ENCODE data around the gene HARS1.
"Not testable (repeated sequence)": the region's sequence is repeated elsewhere in the genome, so short reads cannot be mapped to it uniquely, and the experiment has no call there.

The HARS1 gene

DNA sequence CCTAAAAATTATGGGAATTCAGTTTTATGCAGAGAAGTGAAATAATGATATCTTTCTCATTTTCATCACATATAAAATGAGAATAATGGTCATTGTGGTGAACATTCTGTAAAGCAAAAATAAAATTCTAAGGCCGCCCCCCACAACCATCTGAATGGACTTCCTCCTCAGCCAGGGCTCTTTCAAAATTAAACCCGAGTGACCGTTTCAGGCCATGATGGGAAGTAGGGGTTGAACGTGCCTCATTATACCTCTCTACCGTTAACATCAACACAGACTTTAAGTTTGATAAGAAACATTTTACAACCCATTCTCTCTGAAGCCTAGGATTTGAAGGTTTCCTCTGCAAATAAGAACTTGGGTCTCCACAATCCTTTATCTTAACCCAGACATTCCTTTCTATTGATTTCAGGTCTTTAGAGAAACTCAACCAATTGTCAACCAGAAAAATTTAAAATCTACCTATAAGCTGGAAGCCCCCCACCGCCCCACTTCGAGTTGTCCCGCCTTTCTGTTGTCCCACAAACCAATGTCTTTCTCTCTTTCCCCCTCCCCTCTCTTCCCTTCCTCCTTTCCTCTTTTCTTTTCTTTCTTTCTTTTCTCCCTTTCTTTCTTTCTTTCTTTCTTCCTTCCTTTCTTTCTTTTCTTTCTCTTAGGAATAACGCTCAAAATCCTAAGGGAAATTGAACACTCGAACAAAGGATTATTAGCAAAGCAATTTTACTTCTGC lies 53.6 kb downstream of the HARS1 start:
- in situ Hi-C loops (cut with HindIII; ENCODE audit: low pct_ligation_motif_present, low pct_unique_long_range_greater_than_20kb, low sequenced_read_pairs): no loop called here
- no peak for DNase-seq

DNA sequence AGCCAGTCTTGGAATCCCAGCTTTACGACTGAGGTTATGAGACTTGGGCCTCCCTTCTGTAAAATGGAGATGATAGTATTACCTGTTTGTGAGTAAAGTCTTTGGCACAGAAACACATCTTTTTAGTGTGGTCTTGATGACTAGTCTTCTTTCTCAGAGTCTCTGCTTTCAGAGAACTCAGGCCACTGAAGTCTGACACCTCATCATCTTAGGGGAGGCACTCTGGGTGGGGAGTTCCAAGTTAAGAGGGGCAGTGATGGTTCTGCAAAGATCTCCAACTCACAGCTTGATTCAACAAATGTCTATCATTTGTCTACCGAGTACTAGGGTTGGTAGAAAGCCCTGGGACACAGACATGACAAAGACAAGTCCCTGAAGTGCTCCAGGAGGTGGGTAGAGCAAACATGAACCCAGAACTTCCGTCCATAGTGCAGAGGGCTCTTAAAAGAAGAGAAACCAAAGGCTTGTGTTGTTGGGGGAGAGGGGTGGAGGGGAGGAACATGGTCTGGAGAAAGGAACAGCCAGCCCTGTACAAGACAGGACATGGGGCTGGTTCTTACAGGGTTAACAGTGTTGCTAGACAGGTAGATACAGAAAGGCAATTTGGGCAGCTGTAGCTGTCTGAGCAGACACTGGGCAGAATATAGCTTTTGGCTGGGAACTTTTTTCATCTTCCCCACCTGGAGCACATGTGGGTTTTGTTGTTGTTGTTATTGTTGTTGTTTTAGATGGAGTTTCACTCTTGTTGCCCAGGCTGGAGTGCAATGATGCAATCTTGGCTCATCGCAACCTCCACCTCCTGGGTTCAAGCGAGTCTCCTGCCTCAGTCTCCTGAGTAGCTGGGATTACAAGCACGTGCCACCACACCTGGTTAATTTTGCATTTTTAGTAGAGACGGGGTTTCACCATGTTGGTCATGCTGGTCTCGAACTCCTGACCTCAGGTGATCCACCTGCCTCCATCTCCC lies 55.6 kb downstream of the HARS1 start:
- in situ Hi-C loops (cut with HindIII; ENCODE audit: low pct_ligation_motif_present, low pct_unique_long_range_greater_than_20kb, low sequenced_read_pairs): no loop called here

DNA sequence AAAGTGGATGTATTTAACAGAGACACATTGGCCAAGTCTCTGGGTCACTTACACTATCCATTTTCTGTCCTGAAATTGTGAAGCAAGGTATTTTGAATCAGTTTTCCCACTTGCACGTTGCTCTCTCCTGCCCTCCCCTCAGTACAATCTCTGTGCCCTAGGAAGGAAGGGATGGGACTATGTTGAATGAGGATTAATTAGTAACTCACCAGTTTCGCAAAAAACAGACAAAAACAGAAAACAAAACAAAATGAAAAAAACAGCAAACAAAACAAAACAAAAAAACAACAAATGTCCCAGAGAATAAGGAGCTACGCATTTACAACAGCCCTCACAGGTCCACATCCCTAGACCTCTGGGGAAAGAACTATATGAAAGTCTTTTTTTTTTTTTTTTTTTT lies 57.1 kb downstream of the HARS1 start:
- DNase-seq: no peak
- in situ Hi-C loops (cut with HindIII; ENCODE audit: low pct_ligation_motif_present, low pct_unique_long_range_greater_than_20kb, low sequenced_read_pairs): no loop called here

More for the DNA sequence above, 55.6 kb downstream of the HARS1 start:
- DNase-seq: no peak

DNA sequence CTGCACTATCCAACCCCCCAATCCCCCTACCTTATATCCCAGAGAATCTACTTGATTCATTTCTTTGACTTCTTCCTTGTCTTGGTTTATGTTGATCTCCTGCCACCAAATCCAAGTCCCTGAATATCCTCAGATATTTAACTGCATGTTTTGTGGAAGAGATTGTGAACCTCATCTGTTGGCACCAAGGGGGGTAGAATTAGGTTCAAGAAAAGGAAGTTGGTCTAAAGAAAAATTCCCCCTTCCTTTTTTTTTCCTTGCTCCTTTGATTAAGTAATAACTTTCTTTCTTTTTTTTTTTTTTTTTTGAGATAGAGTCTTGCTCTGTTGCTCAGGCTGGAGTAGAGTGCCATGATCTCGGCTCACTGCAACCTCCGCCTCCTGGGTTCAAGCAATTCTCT lies 57.7 kb downstream of the HARS1 start:
- in situ Hi-C loops (cut with HindIII; ENCODE audit: low pct_ligation_motif_present, low pct_unique_long_range_greater_than_20kb, low sequenced_read_pairs): no loop called here
- DNase-seq: no peak

DNA sequence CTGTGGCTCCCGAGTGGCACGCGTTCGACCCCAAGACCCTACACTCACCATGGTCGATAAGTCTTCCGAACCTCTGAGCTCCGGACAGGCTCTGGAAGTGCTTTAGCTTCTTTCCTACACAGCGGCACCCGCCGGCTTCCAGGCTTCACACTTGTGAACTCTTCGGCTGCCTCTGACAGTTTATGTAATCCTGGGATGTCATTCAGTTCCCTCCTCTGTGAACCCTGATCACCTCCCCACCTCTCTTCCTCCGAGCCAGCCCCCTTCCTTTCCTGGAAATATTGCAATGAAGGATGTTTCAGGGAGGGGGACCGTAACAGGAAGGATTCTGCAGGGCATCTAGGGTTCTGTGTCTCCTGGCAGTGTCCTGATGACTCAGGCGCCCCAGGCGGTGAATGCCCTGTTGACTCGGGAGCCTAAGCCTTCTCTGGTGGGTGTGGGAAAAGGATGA lies 58.1 kb downstream of the HARS1 start, which contains the start of gene CD14:
CD14 (minus strand) TSS at position 155 of the 451 bp plus-strand sequence; CDS start at position 51, 104 bp downstream.
- DNase-seq: peak; percentile 49
- in situ Hi-C loops (cut with HindIII; ENCODE audit: low pct_ligation_motif_present, low pct_unique_long_range_greater_than_20kb, low sequenced_read_pairs): no loop called here

DNA sequence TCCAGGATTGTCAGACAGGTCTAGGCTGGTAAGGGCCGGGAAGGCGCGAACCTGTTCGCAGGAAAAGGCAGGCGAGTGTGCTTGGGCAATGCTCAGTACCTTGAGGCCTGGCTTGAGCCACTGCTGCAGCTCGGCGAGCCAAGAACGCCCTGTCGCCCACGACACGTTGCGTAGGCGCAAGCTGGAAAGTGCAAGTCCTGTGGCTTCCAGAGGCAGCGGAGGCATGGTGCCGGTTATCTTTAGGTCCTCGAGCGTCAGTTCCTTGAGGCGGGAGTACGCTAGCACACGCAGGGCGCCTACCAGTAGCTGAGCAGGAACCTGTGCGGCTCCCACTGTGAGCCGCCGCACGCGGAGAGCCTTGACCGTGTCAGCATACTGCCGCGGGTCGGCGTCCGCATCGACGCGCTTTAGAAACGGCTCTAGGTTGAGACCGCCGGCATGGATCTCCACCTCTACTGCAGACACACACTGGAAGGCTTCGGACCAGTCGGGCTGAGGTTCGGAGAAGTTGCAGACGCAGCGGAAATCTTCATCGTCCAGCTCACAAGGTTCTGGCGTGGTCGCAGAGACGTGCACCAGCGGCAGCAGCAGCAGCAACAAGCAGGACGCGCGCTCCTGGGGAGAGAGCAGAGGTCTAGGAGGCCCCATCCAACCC lies 58.7 kb downstream of the HARS1 start:
- in situ Hi-C loops (cut with HindIII; ENCODE audit: low pct_ligation_motif_present, low pct_unique_long_range_greater_than_20kb, low sequenced_read_pairs): no loop called here
- peak; percentile 32 for DNase-seq

DNA sequence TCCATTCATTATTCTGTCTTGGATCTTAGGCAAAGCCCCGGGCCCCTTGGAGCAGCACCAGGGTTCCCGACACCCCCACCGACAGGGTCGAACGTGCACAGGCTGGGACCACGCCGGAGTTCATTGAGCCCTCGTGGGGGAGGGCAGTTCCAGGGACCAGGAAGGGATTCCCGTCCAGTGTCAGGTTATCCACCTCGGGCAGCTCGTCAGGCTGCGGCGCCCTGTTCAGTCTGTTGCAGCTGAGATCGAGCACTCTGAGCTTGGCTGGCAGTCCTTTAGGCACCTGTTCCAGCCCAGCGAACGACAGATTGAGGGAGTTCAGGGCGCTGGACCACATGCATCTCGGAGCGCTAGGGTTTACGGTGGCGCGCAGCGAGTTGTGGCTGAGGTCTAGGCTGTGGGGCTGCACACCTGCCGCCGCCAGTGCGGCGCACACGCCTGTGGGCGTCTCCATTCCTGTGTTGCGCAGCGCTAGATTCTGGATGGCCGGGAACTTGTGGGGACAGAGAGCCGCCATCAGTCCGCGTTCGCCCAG lies 59.3 kb downstream of the HARS1 start:
- DNase-seq: no peak
- in situ Hi-C loops (cut with HindIII; ENCODE audit: low pct_ligation_motif_present, low pct_unique_long_range_greater_than_20kb, low sequenced_read_pairs): no loop called here

DNA sequence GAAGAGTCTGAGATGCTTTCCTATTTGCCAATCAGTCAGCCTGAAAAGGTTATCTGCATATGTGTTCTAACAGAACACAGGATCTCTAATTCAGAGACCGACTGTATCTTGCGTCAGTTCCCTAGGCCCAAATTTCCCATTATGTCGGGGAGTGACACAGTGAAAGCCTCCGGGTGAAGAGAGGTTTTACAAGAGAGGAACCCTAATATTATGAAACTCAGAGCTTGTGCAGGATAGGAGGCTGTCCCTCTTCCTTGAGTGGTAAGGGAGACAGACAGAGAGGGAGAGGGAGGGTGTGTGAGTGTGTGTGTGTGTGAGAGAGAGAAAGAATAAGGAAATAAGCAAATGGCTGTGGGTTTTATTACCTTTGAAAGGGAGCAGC lies 60.1 kb downstream of the HARS1 start:
- no peak for DNase-seq
- in situ Hi-C loops (cut with HindIII; ENCODE audit: low pct_ligation_motif_present, low pct_unique_long_range_greater_than_20kb, low sequenced_read_pairs): no loop called here

DNA sequence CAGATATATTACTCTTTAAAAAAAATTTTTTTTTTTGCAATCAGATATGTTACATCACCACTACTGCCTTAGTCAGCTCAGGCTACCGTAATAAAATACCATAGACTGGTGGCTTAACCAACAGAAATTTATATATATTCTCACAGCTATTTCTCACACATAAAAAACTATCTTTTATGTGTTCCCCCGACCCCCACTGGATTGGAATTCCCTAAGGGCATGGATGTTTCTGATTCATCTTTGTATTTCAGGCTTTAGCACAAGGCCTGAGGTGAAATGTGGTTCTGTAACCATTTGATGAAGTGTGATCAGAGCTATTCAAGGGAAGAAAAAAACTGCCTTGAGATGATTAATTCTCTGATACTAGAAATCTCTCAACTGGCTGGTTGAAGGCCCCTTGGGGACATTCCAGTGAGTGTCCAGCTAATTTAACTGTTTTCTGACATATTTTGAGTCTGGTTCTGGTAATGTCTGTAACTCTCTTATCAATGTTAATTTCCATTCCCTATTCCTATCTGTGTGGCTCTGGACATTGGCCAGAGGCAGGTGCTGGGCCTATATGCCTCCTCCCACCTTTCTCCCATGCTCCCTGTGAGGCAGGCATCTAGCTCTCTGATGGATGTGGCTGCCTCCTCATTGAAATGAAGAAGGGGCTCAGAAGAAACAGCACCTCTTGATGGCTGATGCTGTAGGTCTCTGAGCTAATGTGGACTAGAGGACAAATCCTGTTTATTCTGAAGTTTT lies 60.7 kb downstream of the HARS1 start:
- DNase-seq: no peak
- in situ Hi-C loops (cut with HindIII; ENCODE audit: low pct_ligation_motif_present, low pct_unique_long_range_greater_than_20kb, low sequenced_read_pairs): no loop called here

DNA sequence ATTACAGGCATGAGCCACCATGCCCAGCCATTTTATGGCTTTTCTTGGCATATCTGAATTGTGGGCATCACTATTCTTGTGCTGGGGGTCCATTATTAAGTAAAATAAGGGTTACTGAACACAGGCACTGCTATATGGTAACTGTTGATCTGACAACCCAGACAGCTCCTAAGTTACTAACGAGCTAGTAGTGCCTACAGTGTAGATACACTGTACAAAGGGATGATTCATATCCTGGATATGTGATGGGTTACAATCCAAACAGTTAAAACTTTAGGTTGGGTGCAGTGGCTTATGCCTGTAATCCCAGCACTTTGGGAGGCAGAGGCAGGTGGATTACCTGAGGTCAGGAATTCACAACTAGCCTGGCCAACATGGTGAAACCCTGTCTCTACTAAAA lies 62.5 kb downstream of the HARS1 start:
- in situ Hi-C loops (cut with HindIII; ENCODE audit: low pct_ligation_motif_present, low pct_unique_long_range_greater_than_20kb, low sequenced_read_pairs): no loop called here

DNA sequence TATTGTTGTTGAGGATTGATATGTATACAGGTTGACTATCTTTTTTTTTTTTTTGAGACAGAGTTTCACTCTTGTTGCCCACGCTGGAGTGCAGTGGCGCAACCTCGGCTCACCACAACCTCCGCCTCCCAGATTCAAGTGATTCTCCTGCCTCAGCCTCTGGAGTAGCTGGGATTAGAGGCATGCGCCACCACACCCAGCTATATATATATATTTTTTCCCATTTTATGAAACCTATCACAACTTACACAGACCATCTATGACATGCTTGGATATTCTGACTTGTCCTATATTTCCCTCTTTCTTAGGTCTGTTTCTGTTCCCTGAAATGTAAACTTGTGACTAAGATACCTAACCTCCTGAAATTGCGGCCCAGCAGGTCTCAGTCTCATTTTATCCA lies 63.2 kb downstream of the HARS1 start:
- no peak for DNase-seq
- in situ Hi-C loops (cut with HindIII; ENCODE audit: low pct_ligation_motif_present, low pct_unique_long_range_greater_than_20kb, low sequenced_read_pairs): no loop called here

More for the DNA sequence above, 62.5 kb downstream of the HARS1 start:
- DNase-seq: no peak

DNA sequence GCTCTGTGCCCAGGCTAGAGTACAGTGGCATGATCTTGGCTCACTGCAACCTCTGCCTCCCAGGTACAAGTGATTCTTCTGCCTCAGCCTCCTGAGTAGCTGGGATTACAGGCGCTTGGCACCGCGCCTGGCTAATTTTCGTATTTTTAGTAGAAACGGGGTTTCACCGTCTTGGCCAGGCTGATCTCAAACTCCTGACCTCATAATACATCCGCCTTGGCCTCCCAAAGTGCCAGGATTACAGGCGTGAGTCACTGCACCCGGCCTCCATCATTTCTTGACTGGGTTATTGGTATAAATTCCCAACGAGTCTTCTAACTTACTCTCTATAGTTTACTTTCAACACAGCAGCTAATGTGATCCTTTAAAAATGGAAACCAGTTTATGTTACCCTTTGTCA lies 66.3 kb downstream of the HARS1 start:
- in situ Hi-C loops (cut with HindIII; ENCODE audit: low pct_ligation_motif_present, low pct_unique_long_range_greater_than_20kb, low sequenced_read_pairs); DNase-seq: not testable (repeated sequence)

All from ACHN (cell line).